Neural progenitor cell (in vitro differentiated cells): ENCODE results near the gene FHOD1. TPM values are rescaled to one million over a fixed set of nuclear protein-coding genes. Genes with fewer than 3 reads are reported as not detected.

Source experiments
- DNase-seq: peaks from one replicate; pipeline ENCODE4 v3.0.0-alpha.2; 2016; ENCODE audit warnings: low spot score
- H2AFZ ChIP-seq: fragments of 200-600 bp; sonication (generic); replicated peaks from 2 replicates; pipeline ENCODE4 v1.6.1; 2016; ENCODE audit warnings: antibody characterized with exemption
- H3F3A ChIP-seq: fragments of 200-600 bp; sonication (generic); 2 replicates; pipeline ENCODE4 v1.6.1; 2016; ENCODE audit warnings: antibody characterized with exemption, low read depth
- H3K27ac ChIP-seq: fragments of 200-600 bp; sonication (generic); 2 replicates; pipeline ENCODE4 v1.5.1; 2016; ENCODE audit warnings: mild to moderate bottlenecking
- H3K27me3 ChIP-seq: fragments of 200-600 bp; sonication (generic); 2 replicates; pipeline ENCODE4 v1.6.1; 2016; ENCODE audit warnings: mild to moderate bottlenecking, moderate library complexity
- H3K36me3 ChIP-seq: fragments of 200-600 bp; sonication (generic); 2 replicates; pipeline ENCODE4 v1.5.1; 2016
- H3K4me1 ChIP-seq: fragments of 200-600 bp; sonication (generic); 2 replicates; pipeline ENCODE4 v1.6.1; 2016; ENCODE audit warnings: mixed run types
- H3K4me2 ChIP-seq: fragments of 200-600 bp; sonication (generic); 2 replicates; pipeline ENCODE4 v1.6.1; 2016
- H3K4me3 ChIP-seq: fragments of 200-600 bp; sonication (generic); 2 replicates; pipeline ENCODE4 v1.5.1; 2016
- H3K79me2 ChIP-seq: fragments of 200-600 bp; sonication (generic); 2 replicates; pipeline ENCODE4 v1.6.1; 2016; ENCODE audit warnings: low read depth
- H3K9ac ChIP-seq: fragments of 200-600 bp; sonication (generic); 2 replicates; pipeline ENCODE4 v1.6.1; 2016
- H3K9me3 ChIP-seq: fragments of 200-600 bp; sonication (generic); 2 replicates; pipeline ENCODE4 v1.5.1; 2016; ENCODE audit warnings: low read depth
- H4K20me1 ChIP-seq: fragments of 200-600 bp; sonication (generic); 2 replicates; pipeline ENCODE4 v1.6.1; 2016; ENCODE audit warnings: low read depth
- H3K27ac Mint-ChIP-seq: 3 replicates; pipeline ENCODE4 v1.8.0; 2021; ENCODE audit warnings: mixed read lengths
- H3K27me3 Mint-ChIP-seq: 2 replicates; pipeline ENCODE4 v1.8.0; 2022; ENCODE audit warnings: low read depth, mild to moderate bottlenecking, inconsistent platforms, moderate library complexity, mixed read lengths; ENCODE audit not compliant: insufficient read depth
- H3K36me3 Mint-ChIP-seq: 3 replicates; pipeline ENCODE4 v1.8.0; 2021; ENCODE audit warnings: mixed read lengths
- H3K4me1 Mint-ChIP-seq: 3 replicates; pipeline ENCODE4 v1.8.0; 2021; ENCODE audit warnings: mixed read lengths
- H3K4me3 Mint-ChIP-seq: 3 replicates; pipeline ENCODE4 v1.8.0; 2021; ENCODE audit warnings: mild to moderate bottlenecking, moderate library complexity, mixed read lengths
- H3K9me3 Mint-ChIP-seq: 3 replicates; pipeline ENCODE4 v1.8.0; 2020; ENCODE audit warnings: mixed read lengths
- EZH2 ChIP-seq: fragments of 200-600 bp; sonication (generic); IDR thresholded peaks from 2 replicates; pipeline ENCODE4 v1.6.1; 2017; ENCODE audit warnings: antibody characterized with exemption, mild to moderate bottlenecking, moderate library complexity
- EZH2phosphoT487 ChIP-seq: fragments of 200-600 bp; sonication (generic); IDR thresholded peaks from 2 replicates; pipeline ENCODE4 v1.6.1; 2017; ENCODE audit warnings: antibody characterized with exemption
- total RNA-seq: library from RNA; depleted of rRNA; stranded (reverse); fragments of >200 nt; gene quantifications from 2 replicates; pipeline ENCODE4 v1.2.3, GENCODE V29; 2015; ENCODE audit warnings: low replicate concordance
- TF ChIP-seq, protein P1 (sequence below): fragments of 200-600 bp; sonication (generic); IDR thresholded peaks from 2 replicates; pipeline ENCODE4 v1.5.1; 2017; ENCODE audit warnings: antibody characterized with exemption, mild to moderate bottlenecking

The FHOD1 gene
- total RNA-seq, 1 donor from 2014 or later: 5.5 TPM

DNA sequence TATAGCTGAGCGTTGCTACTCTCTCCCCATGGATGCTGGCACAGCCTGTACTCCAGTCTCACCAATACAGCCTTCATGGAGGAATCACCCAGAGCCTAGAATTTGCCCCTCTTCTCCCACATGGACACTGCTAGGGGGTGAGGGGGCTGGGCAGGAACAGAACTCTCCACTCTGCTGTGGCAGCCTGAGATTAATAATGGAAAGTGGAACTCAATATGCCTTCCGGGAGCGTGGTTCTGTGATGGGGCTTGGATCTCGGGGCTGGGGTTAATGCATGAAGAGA lies 2.7 kb upstream of the FHOD1 start:
- H3K9me3 Mint-ChIP-seq: no peaks in the 10 kb centered on the region
- Histone ChIP-seq H3K27me3 (peaks cover 41% of the 10 kb centered on the region), H3K36me3 (no peaks in the 10 kb centered on the region), H3K9me3 (no peaks in the 10 kb centered on the region), H3K4me3 (peak overlapping the region; percentile 64), H2AFZ (no peak overlapping the region), H3K79me2 (no peaks in the 10 kb centered on the region), H3K27ac (no peak overlapping the region), H3F3A (peaks cover 35% of the 10 kb centered on the region), H3K9ac (no peak overlapping the region), H3K4me1 (peaks cover 25% of the 10 kb centered on the region), H3K4me2 (peak overlapping the region; percentile 92), H4K20me1 (peaks cover 6% of the 10 kb centered on the region)
- peak overlapping the region; percentile 84 for H3K4me3 Mint-ChIP-seq
- no peak for TF ChIP-seq EZH2phosphoT487
- TF ChIP-seq, protein P1, sequence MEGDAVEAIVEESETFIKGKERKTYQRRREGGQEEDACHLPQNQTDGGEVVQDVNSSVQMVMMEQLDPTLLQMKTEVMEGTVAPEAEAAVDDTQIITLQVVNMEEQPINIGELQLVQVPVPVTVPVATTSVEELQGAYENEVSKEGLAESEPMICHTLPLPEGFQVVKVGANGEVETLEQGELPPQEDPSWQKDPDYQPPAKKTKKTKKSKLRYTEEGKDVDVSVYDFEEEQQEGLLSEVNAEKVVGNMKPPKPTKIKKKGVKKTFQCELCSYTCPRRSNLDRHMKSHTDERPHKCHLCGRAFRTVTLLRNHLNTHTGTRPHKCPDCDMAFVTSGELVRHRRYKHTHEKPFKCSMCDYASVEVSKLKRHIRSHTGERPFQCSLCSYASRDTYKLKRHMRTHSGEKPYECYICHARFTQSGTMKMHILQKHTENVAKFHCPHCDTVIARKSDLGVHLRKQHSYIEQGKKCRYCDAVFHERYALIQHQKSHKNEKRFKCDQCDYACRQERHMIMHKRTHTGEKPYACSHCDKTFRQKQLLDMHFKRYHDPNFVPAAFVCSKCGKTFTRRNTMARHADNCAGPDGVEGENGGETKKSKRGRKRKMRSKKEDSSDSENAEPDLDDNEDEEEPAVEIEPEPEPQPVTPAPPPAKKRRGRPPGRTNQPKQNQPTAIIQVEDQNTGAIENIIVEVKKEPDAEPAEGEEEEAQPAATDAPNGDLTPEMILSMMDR: no peak
- TF ChIP-seq EZH2: no peak
- DNase-seq: no peak
- no peaks in the 10 kb centered on the region for H3K36me3 Mint-ChIP-seq
- peaks cover 25% of the 10 kb centered on the region for H3K4me1 Mint-ChIP-seq
- peaks cover 24% of the 10 kb centered on the region for H3K27me3 Mint-ChIP-seq
- H3K27ac Mint-ChIP-seq: no peak overlapping the region

DNA sequence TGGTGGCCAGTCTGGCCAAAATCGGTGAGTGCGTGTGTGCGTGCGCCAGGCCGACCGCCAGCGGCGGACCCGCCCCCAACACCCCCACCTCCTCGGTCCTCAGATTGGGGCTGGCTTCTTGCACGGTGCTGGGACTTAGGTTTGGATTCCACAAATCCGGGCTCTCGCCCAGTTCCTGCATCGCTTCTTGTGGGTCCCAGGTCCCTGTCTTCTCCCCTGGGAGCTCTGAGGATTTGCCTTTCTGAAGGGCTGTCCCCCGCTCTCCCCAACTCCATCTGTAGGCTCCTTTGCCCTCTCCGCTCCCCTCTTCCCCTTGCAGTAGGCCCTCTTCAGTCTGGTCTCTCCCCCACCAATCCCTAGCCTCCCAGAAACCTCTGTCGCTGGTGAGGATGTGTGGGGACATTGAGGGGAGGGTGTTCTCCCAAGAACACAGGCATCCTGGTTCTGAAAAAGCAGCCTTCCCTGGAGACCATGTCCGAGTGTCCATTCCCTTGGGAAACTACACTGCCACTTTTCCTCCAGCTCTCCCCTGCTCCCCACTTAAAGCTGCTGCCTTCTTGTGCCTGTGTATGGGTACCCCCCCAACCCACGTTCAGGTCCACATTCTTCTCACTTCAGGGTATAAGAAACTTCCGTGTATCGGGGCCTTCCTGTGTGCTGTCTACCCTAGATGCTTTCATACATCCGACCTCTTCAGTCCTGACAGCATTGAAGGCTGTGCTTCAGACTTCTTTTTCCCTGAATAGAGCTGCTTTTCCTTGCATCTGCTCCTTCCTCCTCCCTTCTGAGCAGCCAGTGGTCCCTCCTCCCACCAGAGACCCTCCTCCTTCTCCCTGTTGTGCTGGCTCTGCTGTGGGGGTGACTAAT lies 2.1 kb upstream of the FHOD1 start:
- no peak overlapping the region for H3K27ac ChIP-seq
- no peak for DNase-seq
- peaks cover 25% of the 10 kb centered on the region for H3K4me1 ChIP-seq
- Mint-ChIP-seq H3K27me3 (peaks cover 24% of the 10 kb centered on the region), H3K9me3 (no peaks in the 10 kb centered on the region), H3K4me3 (peak overlapping the region; percentile 84), H3K4me1 (peaks cover 27% of the 10 kb centered on the region), H3K27ac (no peak overlapping the region), H3K36me3 (no peaks in the 10 kb centered on the region)
- peak overlapping the region; percentile 92 for H3K4me2 ChIP-seq
- H3K9ac ChIP-seq: no peak overlapping the region
- peak overlapping the region; percentile 96 for H2AFZ ChIP-seq
- H3K27me3 ChIP-seq: peaks cover 41% of the 10 kb centered on the region
- no peaks in the 10 kb centered on the region for H3K36me3 ChIP-seq
- TF ChIP-seq EZH2phosphoT487 (no peak), EZH2 (no peak)
- TF ChIP-seq, protein P1: no peak
- H3F3A ChIP-seq: peaks cover 35% of the 10 kb centered on the region
- peaks cover 6% of the 10 kb centered on the region for H4K20me1 ChIP-seq
- H3K4me3 ChIP-seq: peak overlapping the region; percentile 64
- no peaks in the 10 kb centered on the region for H3K9me3 ChIP-seq
- no peaks in the 10 kb centered on the region for H3K79me2 ChIP-seq

DNA sequence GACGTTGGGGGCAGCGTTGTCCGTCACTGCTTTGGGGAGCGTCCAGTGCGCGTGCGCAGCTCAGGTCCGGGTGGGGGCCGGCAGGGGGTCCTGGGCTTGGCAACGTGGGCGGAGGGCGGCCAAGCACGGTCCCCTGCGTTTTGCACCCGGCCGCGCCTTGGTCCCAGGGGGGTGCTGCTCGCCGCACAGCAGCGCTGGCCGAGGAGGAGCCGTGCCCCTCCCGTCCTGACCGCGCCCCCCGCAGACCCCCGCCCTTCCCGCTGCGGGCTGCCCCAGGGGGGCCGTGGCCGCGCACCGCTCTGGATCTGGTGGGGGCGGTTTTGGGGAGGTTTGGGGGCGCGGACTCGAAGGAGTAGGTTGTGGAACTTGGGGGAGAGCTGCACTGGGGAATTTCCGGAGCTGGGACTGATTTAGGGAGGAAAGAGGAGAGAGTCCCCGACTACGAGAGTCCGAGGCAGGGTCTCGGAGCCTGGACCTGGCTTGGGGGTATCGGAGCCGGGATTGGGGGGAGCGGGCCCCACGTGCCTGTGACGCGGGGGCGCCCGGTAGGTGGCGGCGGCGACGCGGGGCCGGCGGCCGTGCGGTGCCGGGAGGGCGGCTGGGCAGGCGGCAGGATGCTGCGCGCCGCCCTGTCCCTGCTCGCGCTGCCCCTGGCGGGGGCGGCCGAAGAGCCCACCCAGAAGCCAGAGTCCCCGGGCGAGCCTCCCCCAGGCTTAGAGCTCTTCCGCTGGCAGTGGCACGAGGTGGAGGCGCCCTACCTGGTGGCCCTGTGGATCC lies 1.3 kb upstream of the FHOD1 start, which contains the start of gene SLC9A5:
TSS of gene SLC9A5 (plus strand) at position 579 of the 777 bp plus-strand sequence. CDS start at position 615, 36 bp downstream.
- Mint-ChIP-seq H3K4me3 (peak within 1 kb of the TSS; percentile 92), H3K9me3 (no peaks in the 10 kb centered on the region), H3K27me3 (peaks cover 26% of the 10 kb centered on the region), H3K4me1 (peaks cover 27% of the 10 kb centered on the region), H3K27ac (peak within 1 kb of the TSS; percentile 87), H3K36me3 (no peaks in the 10 kb centered on the region)
- no peak for TF ChIP-seq EZH2phosphoT487
- TF ChIP-seq, protein P1: peak; percentile 14
- TF ChIP-seq EZH2: no peak
- H3K27me3 ChIP-seq: peaks cover 41% of the 10 kb centered on the region
- no peaks in the 10 kb centered on the region for H3K79me2 ChIP-seq
- H3K4me3 ChIP-seq: peak within 1 kb of the TSS; percentile 64
- peak within 1 kb of the TSS; percentile 96 for H2AFZ ChIP-seq
- peaks cover 6% of the 10 kb centered on the region for H4K20me1 ChIP-seq
- no peaks in the 10 kb centered on the region for H3K9me3 ChIP-seq
- no peak within 1 kb of the TSS for H3K9ac ChIP-seq
- peaks cover 25% of the 10 kb centered on the region for H3K4me1 ChIP-seq
- H3K36me3 ChIP-seq: no peaks in the 10 kb centered on the region
- H3F3A ChIP-seq: peaks cover 35% of the 10 kb centered on the region
- peak; percentile 71 for DNase-seq
- peak within 1 kb of the TSS; percentile 92 for H3K4me2 ChIP-seq
- no peak within 1 kb of the TSS for H3K27ac ChIP-seq
